ENCODE results near the gene VOPP1.
"Not testable (repeated sequence)": the region's sequence is repeated elsewhere in the genome, so short reads cannot be mapped to it uniquely, and the experiment has no call there.

Gene VOPP1

DNA sequence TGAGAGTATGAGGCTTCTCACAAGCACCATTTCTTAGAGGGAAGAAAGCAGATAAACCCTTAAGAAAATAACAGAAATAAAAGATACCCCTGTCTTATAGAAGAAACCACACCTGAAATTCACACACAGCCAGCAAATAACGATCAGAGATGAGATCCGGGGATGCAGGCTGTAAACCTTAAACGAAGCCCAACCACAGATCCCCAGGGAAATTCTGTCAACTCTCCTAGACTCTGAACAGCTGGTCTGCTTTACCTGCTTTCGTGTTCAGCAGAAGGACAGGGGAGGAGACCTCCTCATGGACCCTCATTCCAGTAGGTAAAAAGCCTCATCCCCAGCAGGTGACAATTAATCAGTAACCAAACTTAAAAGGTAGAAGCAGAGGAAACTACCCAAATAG lies 45.0 kb downstream of the VOPP1 start:
- DNase-seq, result no peak

DNA sequence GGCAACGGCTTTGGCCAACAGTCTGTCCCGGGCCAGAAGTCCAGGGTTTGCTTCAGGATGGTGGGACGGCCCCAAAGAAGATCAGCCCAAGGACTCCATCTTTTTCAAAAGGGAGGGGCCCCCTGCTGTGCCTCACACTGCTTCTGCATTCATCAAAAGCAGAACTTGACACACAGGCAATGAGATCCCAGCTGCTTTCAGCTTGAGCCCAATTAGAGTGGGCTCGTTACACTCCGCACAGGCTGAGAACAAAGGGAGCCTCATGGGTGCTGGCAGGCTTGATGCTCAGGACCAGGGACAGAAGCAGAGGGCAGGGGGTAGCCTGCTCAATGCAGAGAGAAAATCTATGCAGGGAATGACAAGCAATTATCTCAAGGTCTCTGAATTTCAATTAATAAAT lies 45.5 kb downstream of the VOPP1 start:
- DNase-seq, result no peak

DNA sequence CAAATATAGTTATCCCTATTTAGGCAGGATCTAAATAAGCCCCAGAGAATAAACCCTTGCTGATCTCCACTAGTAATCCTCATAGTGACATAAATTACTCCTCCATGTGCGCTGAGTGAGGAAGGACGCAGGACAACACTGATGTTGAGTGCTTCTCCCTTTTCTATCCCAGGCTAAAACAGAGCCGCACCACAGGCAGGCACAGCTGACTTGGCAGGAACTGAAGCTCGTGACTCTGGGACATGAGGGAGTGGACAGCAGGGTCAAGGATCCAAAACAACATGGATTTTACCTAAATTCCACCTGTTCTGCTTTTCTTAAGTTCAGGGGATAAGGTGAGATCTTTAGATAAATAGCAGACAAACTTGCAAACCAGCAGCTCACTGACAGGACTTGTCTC lies 46.0 kb downstream of the VOPP1 start:
- DNase-seq, result no peak

DNA sequence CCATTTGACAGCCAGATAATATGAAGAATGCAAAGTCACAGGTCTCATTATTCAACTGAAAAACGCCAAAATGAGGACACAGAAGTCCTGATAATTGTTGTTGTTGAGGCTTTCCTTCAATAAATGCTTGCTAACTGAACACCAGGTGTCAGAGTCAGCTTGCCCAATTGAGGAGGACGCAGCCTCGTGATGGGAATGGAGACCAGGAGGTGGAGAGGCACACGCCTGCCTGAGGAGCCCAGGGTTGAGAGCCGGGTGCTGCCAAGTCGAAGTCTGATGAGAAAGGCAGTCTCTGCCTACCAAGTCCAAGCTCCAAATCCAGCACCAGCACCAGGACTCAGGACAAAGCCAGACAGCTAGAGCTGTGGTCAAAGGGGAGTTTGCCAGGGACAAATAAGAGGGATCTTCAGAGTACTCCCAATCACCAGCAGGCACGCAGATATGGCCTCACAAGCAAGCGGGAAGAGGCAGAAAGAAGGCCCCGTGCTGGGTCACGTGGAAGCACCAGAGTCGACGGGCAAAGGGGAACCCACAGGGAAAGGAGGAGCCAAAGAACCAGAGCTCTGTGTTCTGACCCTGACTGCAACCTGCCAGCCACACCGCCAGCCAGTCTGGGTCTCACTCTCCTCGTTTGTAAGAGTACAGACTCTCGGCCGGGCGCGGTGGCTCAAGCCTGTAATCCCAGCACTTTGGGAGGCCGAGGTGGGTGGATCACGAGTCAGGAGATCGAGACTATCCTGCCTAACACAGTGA lies 47.6 kb downstream of the VOPP1 start:
- no peak for DNase-seq

DNA sequence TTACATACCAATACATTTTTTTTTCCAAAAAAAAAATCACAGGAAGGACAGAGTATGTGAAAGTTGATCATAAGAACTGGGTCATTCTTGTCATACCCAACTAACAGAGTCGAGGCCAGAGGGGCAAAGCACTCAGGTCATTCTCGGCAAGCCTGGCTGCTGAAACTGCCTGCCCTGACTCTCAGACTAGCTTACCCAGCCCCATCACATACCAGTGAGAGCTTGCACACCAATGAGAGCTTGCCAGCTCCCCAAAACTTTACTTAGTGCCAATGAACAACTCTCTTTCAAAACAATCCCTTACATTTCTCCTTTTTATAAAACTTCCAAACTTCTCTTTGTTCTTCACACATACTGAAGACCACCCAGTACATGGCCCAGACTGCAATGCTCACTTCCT lies 48.9 kb downstream of the VOPP1 start:
- no peak for DNase-seq

DNA sequence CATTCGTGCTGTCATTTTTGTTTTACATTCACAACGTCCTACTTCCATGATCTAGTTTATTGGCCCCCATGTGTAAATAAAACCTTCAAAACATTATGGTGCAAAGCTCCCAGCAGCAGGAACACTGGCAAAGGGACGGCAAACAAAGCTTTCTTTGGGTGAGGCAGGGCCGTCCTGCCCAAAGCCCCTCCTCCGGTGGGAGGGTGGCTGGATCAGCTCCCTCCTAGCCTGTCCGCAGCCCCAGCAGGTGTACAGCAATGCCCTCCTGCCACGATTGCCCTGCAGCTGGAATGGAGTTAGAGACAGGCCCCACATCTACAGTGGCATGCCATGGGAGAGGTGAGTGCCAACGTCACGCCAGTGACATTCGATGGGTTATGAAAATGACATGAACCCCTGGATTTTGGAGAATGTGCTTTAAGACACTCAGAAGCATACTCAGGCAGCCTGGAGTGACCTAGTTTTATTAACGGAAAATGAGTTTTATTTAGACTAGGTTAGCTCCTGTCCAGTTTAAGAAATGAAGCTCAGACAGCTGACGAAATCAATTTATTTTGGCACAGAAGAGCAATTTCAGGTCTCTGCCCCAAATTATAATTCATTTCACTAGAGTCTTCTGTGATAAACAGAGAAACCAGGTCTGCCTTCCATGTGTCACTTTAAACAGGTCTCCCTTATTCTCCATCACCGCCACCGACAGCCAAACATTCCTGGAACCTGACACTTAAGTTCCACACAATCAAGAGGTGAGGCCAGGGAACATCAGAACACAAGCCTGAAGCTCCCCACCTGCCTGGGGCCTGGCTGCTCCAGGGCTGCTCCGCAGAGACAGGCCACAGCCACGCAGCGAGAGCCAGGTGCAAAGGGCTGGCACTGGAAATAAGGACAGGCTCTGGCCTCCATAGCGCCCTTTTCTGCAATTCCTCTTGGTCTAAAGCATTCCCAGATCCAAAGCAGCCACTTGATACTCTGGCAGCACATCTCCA lies 50.1 kb downstream of the VOPP1 start:
- no peak for DNase-seq

DNA sequence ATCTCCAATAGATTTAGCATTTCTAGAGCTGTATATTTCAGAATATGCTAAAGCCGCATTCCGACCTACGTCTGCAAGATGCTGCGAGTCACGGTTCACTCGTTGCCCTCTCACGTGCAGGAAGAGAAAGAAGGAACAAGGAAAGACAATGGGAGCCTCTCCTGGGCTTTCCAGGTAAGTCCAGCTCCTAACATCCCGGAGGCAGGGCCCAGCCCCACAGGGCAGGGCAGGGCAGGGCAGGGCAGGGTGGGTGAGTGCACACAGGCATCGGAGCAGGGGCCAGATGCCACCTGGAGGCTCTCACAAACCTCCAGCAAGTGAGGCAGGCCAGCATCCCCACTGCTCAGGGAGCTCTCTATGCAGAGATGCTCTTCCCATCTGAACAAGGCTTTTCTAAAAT lies 50.8 kb downstream of the VOPP1 start:
- no peak for DNase-seq

DNA sequence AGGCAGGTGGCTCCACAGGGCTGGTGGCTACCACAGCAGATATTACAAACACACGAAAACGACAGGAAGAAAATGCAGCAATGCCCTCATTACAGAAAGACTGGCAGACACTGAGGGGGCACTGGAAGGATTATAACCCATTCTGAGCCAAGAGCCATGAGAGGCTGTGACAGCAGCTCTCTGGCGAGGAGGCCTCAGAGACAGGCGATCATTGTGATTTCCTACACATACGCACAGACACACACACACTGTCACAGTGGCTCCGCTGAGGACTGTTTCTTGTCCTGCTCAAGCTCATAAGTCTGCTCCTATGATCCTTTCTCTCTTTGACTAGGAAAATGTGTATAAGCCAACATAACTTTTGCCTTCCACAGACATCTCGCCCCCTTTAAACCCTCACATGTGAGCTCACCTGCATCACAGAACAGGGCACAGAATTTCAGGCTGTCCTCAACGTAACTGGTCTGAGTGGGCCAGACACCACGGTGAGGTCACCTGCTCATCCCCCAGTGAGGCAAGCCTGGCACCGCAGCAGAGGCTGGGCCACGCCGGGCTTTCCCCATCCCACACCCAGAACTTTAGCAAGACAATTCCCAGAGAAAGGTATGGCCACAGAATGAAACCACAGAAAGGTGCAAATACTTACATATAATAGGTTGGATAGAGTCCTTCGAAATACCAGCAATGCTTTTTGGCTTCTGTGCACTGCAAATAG lies 51.7 kb downstream of the VOPP1 start:
- no peak for DNase-seq

DNA sequence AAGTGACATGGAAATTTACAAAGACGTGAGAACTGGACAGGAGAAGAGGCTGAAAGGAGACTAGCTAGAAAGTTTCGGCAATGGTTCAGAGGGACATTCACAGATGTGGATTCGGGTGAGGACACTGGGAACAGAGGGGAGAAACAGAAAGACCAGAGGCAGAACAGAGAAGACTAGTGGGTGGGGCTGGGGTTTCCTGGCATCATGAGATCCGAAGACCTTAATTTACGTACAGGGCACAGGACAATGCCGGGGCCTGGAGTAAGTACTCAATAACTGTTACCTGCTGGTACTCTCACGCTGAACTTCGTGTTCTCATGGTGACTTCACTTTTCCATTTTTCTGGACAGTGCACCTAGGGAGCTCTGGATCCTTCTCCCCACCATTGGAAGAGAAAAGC lies 53.5 kb downstream of the VOPP1 start:
- DNase-seq, result no peak

DNA sequence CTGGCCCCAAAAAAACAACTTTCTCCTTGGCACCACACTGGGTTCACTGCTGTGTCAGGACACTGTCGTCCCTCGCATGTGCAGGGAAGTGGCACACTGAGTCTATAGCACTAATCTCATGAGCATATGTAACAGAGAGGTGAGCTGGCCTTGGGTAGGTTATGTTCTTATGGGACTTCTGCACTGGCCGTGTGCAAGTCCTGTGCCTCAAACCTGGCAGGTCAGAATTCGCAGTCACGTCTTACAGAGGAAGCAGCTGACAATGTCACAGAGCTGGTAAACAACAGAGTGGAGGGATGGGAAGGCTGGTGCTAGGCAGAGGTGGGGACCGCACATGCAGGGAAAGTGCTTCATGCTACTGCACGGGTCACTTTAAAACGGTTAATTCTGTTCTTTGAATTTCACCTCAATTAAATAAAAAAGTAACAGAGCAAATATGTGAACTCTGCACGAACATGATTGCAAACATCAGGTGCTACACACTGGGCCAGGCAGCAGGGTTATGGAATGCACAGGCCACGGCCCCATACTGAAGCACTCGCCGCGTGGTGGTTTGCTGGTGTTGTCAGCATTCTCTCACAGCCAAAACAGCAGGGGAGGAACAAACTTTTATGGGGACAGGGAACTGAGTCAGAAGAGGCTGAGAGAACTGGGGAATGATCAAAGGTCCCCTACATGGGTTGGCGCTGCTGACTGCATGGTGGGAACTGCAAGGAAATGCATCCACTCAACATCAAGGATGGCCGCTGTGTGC lies 54.2 kb downstream of the VOPP1 start:
- no peak for DNase-seq

DNA sequence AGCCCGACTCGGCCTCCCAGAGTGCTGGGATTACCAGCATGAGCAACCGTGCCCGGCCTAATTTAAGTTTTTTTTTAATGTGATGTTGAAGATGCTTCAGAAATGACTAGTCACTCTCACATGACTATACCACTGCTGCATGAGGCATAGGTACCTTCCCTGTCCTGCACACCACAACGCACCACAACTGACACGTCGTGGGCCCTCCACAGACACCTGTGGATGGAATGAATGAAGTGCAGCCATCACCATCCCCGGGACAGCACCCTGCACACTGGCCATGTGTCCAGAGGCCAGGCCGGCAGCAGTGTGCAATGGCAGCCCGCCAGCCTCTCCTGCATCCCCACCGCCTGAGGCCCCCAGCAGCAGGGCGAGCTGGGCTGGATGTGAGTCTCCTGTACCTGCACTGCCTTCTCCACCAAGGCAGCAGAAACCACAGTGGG lies 55.1 kb downstream of the VOPP1 start:
- DNase-seq, result peak; percentile 29

DNA sequence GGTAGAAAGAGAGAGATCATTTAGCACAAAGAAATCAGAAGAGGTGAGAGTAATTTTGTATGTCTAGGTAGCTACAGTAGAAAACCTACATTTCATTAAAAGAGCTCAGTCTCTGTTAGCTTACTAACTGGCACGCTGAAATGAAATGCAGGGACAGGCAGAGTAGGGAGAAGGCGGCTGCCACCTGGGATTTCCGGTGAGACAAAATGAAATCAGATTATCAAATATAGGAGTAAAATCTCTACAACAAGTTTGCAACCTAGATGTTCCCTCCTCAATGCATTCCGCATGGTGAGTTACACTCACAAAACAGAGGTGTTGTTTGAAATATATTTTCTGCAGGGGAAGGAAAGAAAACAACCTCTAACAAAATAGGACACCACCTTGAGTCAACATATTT lies 55.9 kb downstream of the VOPP1 start:
- DNase-seq, result no peak

DNA sequence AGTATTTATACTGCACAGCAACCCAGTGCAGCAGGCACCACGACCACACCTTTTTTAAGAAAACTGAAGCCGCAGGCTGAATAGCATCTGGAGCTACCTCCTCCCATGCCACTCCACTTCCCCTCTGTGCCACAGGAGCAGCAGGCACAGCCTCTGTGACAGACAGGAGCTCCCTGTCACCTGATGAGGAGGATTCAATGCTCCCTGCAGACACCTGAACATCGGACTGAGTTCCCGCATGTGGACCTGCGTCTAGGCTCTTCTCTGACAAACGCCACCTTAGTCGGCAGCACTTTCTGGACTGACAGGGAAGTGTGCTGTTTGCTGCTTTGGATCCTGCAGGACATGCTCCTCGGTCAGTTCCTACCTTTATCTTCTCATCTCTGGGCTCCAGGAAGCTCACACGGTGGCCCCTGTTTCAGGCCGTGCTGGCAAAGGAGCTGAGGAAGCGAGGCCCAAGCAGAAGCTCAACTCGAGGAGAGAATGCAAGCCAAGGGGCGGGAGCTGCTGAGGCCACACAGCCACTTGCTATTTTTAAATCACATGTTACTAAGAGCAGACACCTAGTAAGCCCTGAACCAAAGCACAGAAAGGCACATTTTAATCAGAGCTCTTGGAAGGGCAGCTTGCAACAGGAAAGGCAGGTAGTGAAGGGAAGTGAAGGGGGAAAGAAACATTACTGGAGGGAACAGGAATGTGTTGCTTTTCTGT lies 56.6 kb downstream of the VOPP1 start:
- DNase-seq, result no peak

DNA sequence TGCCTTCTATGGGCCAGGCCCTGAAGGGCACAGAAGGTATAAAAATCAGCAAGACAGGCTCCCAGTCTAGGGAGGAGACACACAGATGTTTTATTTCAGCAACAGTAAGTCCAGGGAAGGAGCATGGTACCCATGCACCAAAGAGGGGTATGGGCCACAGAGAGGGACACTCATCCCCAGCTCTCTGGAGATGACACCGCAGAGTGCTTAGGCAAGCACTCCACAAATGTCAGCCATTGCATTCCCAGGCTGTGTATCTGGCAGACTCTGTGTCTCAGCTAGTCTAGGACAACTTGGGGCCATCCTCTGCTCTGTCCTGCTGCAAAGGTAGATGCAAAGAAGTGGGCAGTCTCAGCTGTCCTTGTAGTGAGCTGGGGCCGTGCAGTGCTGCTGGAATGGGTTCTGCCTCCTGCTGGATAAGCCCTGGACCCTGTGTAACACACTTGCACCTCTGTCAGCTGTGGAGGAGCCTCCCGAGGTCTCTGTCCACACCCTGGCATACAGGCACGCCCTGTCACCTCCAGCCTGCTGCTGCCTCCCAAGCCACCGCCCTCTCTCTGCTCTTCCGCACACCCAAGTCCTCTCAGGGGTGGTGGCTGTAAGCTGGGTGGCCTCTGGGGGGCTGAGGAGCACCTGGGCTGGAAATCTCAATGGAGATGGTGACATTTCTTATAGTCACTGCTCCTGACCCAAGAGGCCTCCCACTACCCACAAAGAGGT lies 57.6 kb downstream of the VOPP1 start:
- no peak for DNase-seq

DNA sequence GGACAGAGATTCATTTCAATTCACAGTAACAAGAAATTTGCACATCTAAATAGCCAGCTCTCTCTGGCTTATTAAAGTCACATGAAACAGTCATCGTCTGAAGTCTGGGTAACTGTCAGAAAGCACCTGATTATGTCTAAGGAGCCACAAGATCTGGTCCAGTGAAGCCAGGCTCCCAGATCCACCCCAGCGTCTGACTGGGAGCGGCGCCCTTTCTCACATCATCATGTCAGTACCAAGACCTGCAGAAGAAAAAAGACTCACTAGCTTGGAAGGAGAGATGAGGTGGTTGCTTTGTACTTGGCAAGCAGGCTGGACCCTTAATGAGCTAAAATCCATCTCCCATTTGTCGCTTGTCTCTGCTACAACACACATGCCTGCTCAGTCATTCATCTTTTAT lies 58.4 kb downstream of the VOPP1 start:
- no peak for DNase-seq

DNA sequence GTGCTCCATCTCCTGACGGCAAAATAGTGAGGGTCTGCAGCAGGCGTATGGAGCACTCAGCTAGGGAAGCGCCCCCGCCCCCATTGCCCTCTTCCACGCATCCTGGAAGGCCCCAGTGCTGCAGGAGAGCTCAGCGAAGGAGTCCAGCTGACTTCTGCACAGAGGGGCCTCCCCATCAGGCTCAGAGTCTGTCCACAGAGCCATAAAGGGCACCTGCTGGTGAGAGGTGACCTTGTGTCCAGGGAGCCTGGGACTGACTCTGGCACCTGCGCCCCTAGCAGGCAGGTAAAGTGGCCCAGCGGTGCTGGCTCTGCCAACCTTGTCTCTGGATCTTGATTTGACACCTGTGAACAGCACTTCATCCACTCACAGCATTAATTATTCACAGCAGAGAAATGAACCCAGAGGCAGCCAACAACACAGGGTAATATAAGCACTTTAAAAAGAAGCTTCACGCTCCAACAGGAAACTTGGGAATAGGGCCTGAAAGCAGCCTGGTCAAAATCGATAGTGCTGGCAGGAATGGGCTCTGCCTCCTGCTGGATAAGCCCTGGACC lies 59.6 kb downstream of the VOPP1 start:
- DNase-seq, result no peak

DNA sequence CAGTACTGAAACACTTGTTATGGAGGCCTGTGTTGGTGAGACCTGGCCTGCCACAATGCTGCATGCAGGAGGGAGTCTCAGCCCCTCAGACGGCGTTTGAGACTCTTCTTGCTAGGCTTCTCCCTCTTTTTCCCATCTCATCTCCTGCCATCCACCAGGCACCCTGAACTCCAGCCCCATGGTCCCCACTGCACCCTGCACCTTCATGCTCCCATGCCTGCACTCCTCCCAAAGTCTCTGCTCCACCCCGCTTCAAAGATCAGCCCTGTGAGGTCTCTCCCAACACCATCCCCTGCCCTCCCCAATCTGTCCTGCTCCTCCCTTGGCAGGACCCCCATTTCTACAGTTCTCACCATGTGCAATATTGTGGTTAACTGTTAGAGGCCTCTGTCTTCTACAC lies 61.7 kb downstream of the VOPP1 start:
- no peak for DNase-seq

DNA sequence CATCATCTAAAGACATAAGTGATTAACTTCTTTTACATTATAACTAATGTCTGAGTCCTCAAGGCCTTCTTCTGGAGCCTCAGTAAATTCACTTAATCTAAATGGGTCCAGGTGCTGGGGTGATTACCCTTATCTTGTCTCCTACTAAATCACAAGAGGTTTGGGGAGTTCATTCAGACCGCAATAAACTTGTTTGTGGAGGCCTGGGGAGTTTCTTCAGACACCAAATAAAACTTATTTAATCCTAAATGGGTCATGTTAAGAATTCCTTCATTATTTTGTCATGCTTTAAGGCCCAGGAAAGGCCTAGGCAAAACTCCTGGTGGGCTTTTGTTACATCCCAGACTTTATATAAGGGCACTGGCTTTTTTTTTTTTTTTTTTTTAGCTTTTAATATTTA lies 62.1 kb downstream of the VOPP1 start:
- DNase-seq, result not testable (repeated sequence)

DNA sequence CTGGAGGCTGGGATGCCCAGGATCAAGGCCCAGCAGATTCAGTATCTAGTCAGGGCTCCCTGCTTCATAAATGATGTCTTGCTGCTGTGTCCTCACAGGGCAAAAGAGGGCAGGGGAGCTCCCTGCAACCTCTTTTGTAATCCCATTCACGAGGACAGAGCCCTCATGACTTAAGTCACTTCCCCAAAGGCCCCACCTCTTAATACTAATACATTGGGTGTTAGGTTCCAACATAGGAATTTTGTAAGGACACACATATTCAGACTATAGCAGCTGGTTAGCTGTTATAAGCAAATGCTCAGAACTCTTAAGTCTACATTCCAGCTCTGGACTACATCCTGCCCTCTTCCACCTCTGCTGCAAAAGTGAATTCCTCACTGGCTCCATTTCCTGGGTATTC lies 63.0 kb downstream of the VOPP1 start:
- DNase-seq, result no peak

DNA sequence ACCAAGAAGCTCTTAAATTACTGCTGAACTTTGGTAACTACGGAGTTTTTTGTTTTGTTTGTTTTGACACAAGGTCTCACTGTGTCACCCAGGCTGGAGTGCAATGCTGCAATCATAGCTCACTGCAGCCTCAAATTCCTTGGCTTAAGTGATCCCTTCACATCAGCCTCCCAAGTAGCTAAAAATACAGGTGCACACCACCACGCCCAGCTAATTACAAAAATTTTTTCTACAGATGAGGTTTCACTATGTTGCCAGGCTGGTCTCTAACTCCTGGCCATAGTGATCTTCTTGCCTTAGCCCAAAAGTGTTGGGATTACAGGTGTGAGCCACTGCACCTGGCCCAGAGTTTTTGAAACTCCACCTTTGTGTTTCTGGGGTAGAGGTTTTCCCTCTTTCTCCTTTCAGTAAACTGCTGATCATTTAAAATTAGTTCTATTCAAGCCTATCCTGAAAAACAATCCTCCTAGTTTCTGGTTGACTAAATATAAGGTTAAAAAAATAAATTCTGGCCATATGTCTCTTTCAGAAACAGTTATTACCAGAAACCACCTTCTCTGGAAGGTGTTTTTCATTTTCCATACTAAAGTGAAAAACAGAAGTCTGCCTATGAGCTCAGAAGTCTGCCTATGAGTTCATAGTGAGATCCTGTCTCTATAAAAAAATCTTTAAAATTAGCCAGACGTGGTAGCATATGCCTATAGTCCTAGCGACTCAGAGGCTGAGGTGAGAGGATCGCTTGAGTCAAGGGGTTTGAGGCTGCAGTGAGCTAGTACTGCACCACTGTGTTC lies 63.9 kb downstream of the VOPP1 start:
- DNase-seq, result no peak
